Loucy (cell line): ENCODE data around the gene SLC26A1.

Experiments
- H2AFZ ChIP-seq: fragments of 200-600 bp; sonication (generic); 2 replicates; pipeline ENCODE4 v1.6.0; 2016; ENCODE audit warnings: antibody characterized with exemption, mild to moderate bottlenecking, low read length, moderate library complexity
- H3F3A ChIP-seq: fragments of 200-600 bp; 2 replicates; pipeline ENCODE4 v1.6.0; 2016; ENCODE audit warnings: antibody characterized with exemption, low read depth, mild to moderate bottlenecking
- H3K27me3 ChIP-seq: fragments of 200-600 bp; sonication (generic); 2 replicates; pipeline ENCODE4 v1.6.1; 2014; ENCODE audit warnings: low read length, mild to moderate bottlenecking; ENCODE audit not compliant: insufficient read depth, poor library complexity, severe bottlenecking
- H3K36me3 ChIP-seq: fragments of 200-600 bp; sonication (generic); 2 replicates; pipeline ENCODE4 v1.6.1; 2016; ENCODE audit warnings: low read length; ENCODE audit not compliant: insufficient read depth
- H3K4me1 ChIP-seq: fragments of 200-600 bp; sonication (generic); 2 replicates; pipeline ENCODE4 v1.5.1; 2014; ENCODE audit warnings: low read length, mild to moderate bottlenecking; ENCODE audit not compliant: insufficient read depth, poor library complexity, severe bottlenecking
- H3K4me2 ChIP-seq: fragments of 200-600 bp; sonication (generic); 2 replicates; pipeline ENCODE4 v1.6.0; 2014; ENCODE audit warnings: antibody characterized with exemption, low read length, low read depth, mild to moderate bottlenecking; ENCODE audit not compliant: poor library complexity, severe bottlenecking
- H3K4me3 ChIP-seq: fragments of 200-600 bp; sonication (generic); 2 replicates; pipeline ENCODE4 v1.5.1; 2014; ENCODE audit warnings: low read length, mild to moderate bottlenecking, mixed read lengths; ENCODE audit not compliant: poor library complexity, severe bottlenecking
- H3K79me2 ChIP-seq: fragments of 200-600 bp; sonication (generic); 2 replicates; pipeline ENCODE4 v1.6.1; 2014; ENCODE audit warnings: low read length; ENCODE audit not compliant: insufficient read depth
- H3K9ac ChIP-seq: fragments of 200-600 bp; sonication (generic); 2 replicates; pipeline ENCODE4 v1.6.0; 2014; ENCODE audit warnings: mild to moderate bottlenecking, low read depth, low read length, moderate library complexity; ENCODE audit not compliant: poor library complexity, severe bottlenecking
- H3K9me2 ChIP-seq: fragments of 200-600 bp; sonication (generic); replicated peaks from 2 replicates; pipeline ENCODE4 v1.6.1; 2016; ENCODE audit warnings: low read depth, low read length, mixed read lengths
- H3K9me3 ChIP-seq: fragments of 200-600 bp; sonication (generic); 2 replicates; pipeline ENCODE4 v1.6.1; 2014; ENCODE audit warnings: mild to moderate bottlenecking, antibody characterized with exemption, low read length, low read depth; ENCODE audit not compliant: insufficient read depth
- H4K20me1 ChIP-seq: fragments of 200-600 bp; sonication (generic); 2 replicates; pipeline ENCODE4 v1.6.0; 2014; ENCODE audit warnings: antibody characterized with exemption, low read length, mild to moderate bottlenecking; ENCODE audit not compliant: insufficient read depth, poor library complexity, severe bottlenecking
- CTCF ChIP-seq: fragments of 200-600 bp; sonication (generic); conservative IDR thresholded peaks from 2 replicates; pipeline ENCODE4 v1.5.1; 2014; ENCODE audit warnings: mild to moderate bottlenecking, antibody characterized with exemption, low read length
- EZH2phosphoT487 ChIP-seq: fragments of 200-600 bp; IDR thresholded peaks from 2 replicates; pipeline ENCODE4 v1.6.1; 2018; ENCODE audit warnings: antibody characterized with exemption, mild to moderate bottlenecking, moderate library complexity, borderline replicate concordance

SLC26A1 gene

GRCh38 chr4:1012034-1012739 is 19.0 kb upstream of the SLC26A1 start:
- Histone ChIP-seq H3K9me3 (no peaks in the 10 kb centered on the region), H3K36me3 (no peaks in the 10 kb centered on the region), H3K79me2 (peaks cover 17% of the 10 kb centered on the region; the same call in 1 of the 2 replicates), H3K27me3 (peaks cover 11% of the 10 kb centered on the region), H3K9me2 (no peaks in the 10 kb centered on the region), H3K4me2 (peak overlapping the region; percentile 74), H4K20me1 (peaks cover 18% of the 10 kb centered on the region), H3F3A (no peaks in the 10 kb centered on the region), H2AFZ (peak overlapping the region; percentile 60; the same call in 1 of the 2 replicates), H3K4me1 (peaks cover 27% of the 10 kb centered on the region), H3K9ac (peak overlapping the region; percentile 67), H3K4me3 (peak overlapping the region; percentile 77)
- no peak for TF ChIP-seq CTCF
- TF ChIP-seq EZH2phosphoT487: no peak

- Histone ChIP-seq H3K9me2 (no peaks in the 10 kb centered on the region), H3K9me3 (no peaks in the 10 kb centered on the region), H3K36me3 (no peaks in the 10 kb centered on the region), H3K4me1 (peaks cover 27% of the 10 kb centered on the region), H3K79me2 (peaks cover 17% of the 10 kb centered on the region; the same call in 1 of the 2 replicates), H3K9ac (no peak overlapping the region), H3K4me3 (no peak overlapping the region), H3F3A (no peaks in the 10 kb centered on the region), H2AFZ (no peak overlapping the region), H4K20me1 (peaks cover 18% of the 10 kb centered on the region), H3K4me2 (no peak overlapping the region), H3K27me3 (peaks cover 11% of the 10 kb centered on the region)
- no peak for TF ChIP-seq EZH2phosphoT487
Observed at GRCh38 chr4:1011666-1012033, 18.4 kb upstream of the SLC26A1 start.

- H3K4me2 ChIP-seq: peak within 1 kb of the TSS; percentile 74
- H4K20me1 ChIP-seq: peaks cover 18% of the 10 kb centered on the region
- H3K27me3 ChIP-seq: peaks cover 11% of the 10 kb centered on the region
- H3F3A ChIP-seq: no peaks in the 10 kb centered on the region
- H3K9ac ChIP-seq: peak within 1 kb of the TSS; percentile 67
- H2AFZ ChIP-seq: peak within 1 kb of the TSS; percentile 60
- H3K4me3 ChIP-seq: peak within 1 kb of the TSS; percentile 77
- H3K36me3 ChIP-seq: no peaks in the 10 kb centered on the region
- TF ChIP-seq EZH2phosphoT487 (no peak), CTCF (no peak)
- no peaks in the 10 kb centered on the region for H3K9me3 ChIP-seq
- H3K4me1 ChIP-seq: peaks cover 27% of the 10 kb centered on the region
- H3K9me2 ChIP-seq: no peaks in the 10 kb centered on the region
- H3K79me2 ChIP-seq: peaks cover 17% of the 10 kb centered on the region; the same call in 1 of the 2 replicates
Observed at GRCh38 chr4:1011022-1011665, 17.9 kb upstream of the SLC26A1 start, which contains the start of gene FGFRL1. TSS of gene FGFRL1 (plus strand) at chr4:1011626. CDS start at chr4:1012486, 860 bp downstream.
